HFF-Myc (cell line): ENCODE data around the gene FBXL12.

ENCODE experiments used
- DNase-seq: peaks from one replicate; pipeline ENCODE4 v3.0.0-alpha.2; 2011; ENCODE audit warnings: low read depth; ENCODE audit errors: extremely low read depth
- H3K4me3 ChIP-seq: replicated peaks from 2 replicates; pipeline ENCODE4 v1.5.1; 2011; ENCODE audit warnings: low read depth, mild to moderate bottlenecking, control low read depth, low read length
- CTCF ChIP-seq: IDR thresholded peaks from 2 replicates; pipeline ENCODE4 v1.5.1; 2012; ENCODE audit warnings: mild to moderate bottlenecking, low read depth, low read length, control low read depth; ENCODE audit errors: missing control alignments

Gene FBXL12

GRCh38 chr19:9838324-9838723 lies 19.4 kb upstream of the FBXL12 start:
- no peak for DNase-seq
- TF ChIP-seq CTCF, result no peak
- no peak overlapping the region for H3K4me3 ChIP-seq

- DNase-seq, result peak; percentile 25
- TF ChIP-seq CTCF, result no peak
- peak overlapping the region; percentile 79 for H3K4me3 ChIP-seq
Measured at GRCh38 chr19:9836021-9836420, 17.1 kb upstream of the FBXL12 start.

GRCh38 chr19:9835507-9835949 lies 16.6 kb upstream of the FBXL12 start:
- no peak for TF ChIP-seq CTCF
- H3K4me3 ChIP-seq, result peak overlapping the region; percentile 79
- no peak for DNase-seq

DNA sequence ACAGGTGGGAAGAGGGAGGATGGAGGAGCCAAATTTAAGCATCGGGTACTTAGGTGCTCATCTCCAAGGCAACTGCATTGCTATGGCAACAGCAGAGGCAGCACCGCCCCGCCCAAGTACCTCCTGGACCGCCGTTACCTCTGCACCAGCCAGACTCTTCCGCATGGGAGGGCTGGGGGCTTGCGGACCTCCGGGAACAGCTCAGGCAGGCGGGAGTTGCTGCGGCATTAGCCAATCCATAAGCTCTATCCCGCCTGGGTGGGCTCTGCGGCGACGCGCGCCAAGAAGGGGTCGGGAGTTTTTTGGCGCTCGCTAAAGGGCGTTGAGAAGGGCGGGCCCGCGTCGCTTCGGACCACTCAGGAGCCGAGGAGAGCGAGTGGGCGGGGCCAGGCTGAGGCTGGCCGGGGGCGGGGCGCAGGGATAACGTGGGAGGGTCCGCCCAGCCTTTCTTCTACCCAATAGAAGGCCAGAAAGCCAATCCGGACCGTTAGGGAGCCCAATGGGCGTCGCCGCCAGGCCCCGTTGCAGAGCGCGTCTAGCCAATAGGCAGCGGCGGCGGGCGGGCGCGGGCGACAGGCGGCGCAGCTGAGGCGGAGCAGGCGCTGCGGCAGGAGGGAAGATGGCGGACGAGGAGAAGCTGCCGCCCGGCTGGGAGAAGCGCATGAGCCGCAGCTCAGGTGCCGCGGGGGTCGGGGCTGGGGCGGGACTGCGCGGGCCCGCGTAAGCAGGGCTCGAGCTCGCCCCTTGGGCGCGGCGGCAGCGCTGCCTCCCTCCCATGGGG lies 16.0 kb upstream of the FBXL12 start, which contains the start of gene PIN1:
Gene PIN1 (plus strand): TSS at position 593 of the 781 bp plus-strand sequence. CDS start 27 bp downstream, at position 620.
- peak; percentile 49 for TF ChIP-seq CTCF
- peak within 1 kb of the TSS; percentile 79 for H3K4me3 ChIP-seq
- peak; percentile 95 for DNase-seq

DNA sequence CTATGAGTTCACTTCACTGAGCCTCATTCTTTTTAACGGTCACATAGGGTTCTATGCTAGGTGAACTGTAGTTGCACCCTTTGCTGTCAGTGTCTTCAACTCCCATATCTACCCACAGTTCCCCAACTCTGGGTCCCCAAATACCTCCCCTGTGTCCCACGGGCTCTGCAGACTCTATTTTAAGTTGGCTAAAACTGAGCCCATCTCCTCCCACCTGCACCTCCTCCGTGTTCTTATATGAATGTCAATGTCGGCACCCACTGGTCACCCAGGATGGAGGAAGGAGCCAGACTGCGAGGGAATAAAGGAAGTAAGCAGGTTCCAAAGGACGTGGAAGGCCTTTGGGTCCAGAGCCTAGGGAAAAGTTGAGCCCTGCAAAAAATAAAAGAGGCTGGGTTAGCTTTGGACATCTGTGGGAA lies 15.4 kb upstream of the FBXL12 start:
- TF ChIP-seq CTCF, result no peak
- H3K4me3 ChIP-seq, result peak overlapping the region; percentile 79
- DNase-seq, result no peak

DNA sequence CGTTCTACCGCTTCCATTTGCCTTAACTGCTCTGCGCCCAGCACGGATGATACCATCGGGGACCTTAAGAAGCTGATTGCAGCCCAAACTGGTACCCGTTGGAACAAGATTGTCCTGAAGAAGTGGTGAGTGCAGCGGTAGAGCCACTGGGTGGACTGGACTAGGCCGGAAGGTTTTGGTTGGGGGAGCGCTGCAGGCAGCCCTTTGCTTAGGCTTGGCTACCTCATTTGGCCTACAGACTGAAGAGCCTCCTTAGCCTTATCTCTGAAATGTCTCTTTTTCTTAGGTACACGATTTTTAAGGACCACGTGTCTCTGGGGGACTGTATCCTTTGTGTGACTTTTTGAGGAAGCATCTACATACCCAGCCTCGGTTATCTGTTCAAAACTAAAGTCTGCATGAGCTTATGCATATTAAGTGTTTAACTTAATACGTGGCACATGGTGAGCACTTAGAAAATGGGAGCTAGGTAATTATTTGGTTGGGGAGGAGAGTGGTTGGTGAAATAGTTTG lies 9.7 kb upstream of the FBXL12 start:
- no peak for DNase-seq
- peak overlapping the region; percentile 99 for H3K4me3 ChIP-seq
- no peak for TF ChIP-seq CTCF
